HepG2 (cell line): ENCODE data around the gene PEX14. TPM values are rescaled to one million over a fixed set of nuclear protein-coding genes. Genes with fewer than 3 reads are reported as not detected.
A peak's percentile ranks its signal among the peaks of the same experiment; 100 is the strongest.

Experiments
- ATAC-seq: fragments of 200-7000 bp; cut with Tn5 transposase; 3 replicates; pipeline ENCODE4 v1.9.1; 2020; ENCODE audit warnings: mild to moderate bottlenecking, moderate library complexity
- BruUV-seq: library from RNA; stranded (reverse); fragments of 400-500 nt; replicated peaks from 2 replicates; lab custom pipeline; 2021; lab: Mats Ljungman, UMichigan
- CTCF ChIA-PET: fragments of 300-600 bp; formaldehyde crosslinking; extraction: SDS; loops from one replicate; lab custom pipeline; 2021; ENCODE audit warnings: low total read pairs, inconsistent platforms, low intra/inter-chr PET ratio; lab: Yijun Ruan, JAX
- POLR2A ChIA-PET: fragments of 350-600 bp; sonication (Branson Sonifier 250); formaldehyde crosslinking; loops from one replicate; lab custom pipeline; 2020; ENCODE audit warnings: antibody characterized with exemption, inconsistent platforms; lab: Yijun Ruan, JAX
- DNase-seq: peaks from one replicate; pipeline ENCODE4 v3.0.0-alpha.2; 2015; ENCODE audit warnings: low spot score
- FAIRE-seq: peaks from 3 replicates; lab custom pipeline; 2011; peaks lifted over from hg19 to GRCh38; lab: Jason Lieb, UNC
- H2AFZ ChIP-seq: one replicate; pipeline ENCODE4 v1.6.1; 2011; ENCODE audit warnings: low read length, inconsistent platforms
- H3K27ac ChIP-seq: fragments of 300-600 bp; 3 replicates; pipeline ENCODE4 v1.8.0; 2011; ENCODE audit warnings: mixed run types, mild to moderate bottlenecking, mixed read lengths, low read length, inconsistent platforms; ENCODE audit not compliant: insufficient read depth; ENCODE audit errors: extremely low read length
- H3K27me3 ChIP-seq, 2 experiments: fragments of 200-600 bp in 1 of 2; 2 replicates in 1 of 2; 3 replicates in 1 of 2; pipeline versions ENCODE4 v1.6.0 to v1.8.0; 2011; ENCODE audit warnings: low read length in 2 of 2, mild to moderate bottlenecking in 2 of 2, moderate library complexity in 2 of 2, inconsistent platforms in 1 of 2; ENCODE audit not compliant: insufficient read depth in 2 of 2, control insufficient read depth in 1 of 2
- H3K36me3 ChIP-seq, 2 experiments: fragments of 200-600 bp in 1 of 2; replicated peaks in 1 of 2; 2 replicates in 1 of 2; 3 replicates in 1 of 2; pipeline versions ENCODE4 v1.5.1 to v1.8.0; 2011; ENCODE audit warnings: low read length in 2 of 2, inconsistent platforms in 1 of 2; ENCODE audit not compliant: insufficient read depth in 2 of 2, control insufficient read depth in 1 of 2
- H3K4me1 ChIP-seq: 2 replicates; pipeline ENCODE4 v1.5.1; 2012; ENCODE audit warnings: low read length, inconsistent platforms; ENCODE audit not compliant: insufficient read depth
- H3K4me2 ChIP-seq: 2 replicates; pipeline ENCODE4 v1.6.0; 2011; ENCODE audit warnings: low read depth, low read length, inconsistent platforms
- H3K4me3 ChIP-seq, 3 experiments: fragments of 200-600 bp in 1 of 3; sonication (generic), shearing (Covaris generic) in 1 of 3; replicated peaks in 1 of 3; 2 replicates each; pipeline ENCODE4 v1.5.1; 2011 to 2016; ENCODE audit warnings: low read length in 3 of 3, inconsistent platforms in 2 of 3, low read depth in 2 of 3, mild to moderate bottlenecking in 2 of 3, control low read depth in 1 of 3, mixed read lengths in 1 of 3; ENCODE audit not compliant: insufficient read depth in 1 of 3
- H3K79me2 ChIP-seq: one replicate; pipeline ENCODE4 v1.6.1; 2011; ENCODE audit warnings: low read length, inconsistent platforms; ENCODE audit not compliant: insufficient read depth
- H3K9ac ChIP-seq: 2 replicates; pipeline ENCODE4 v1.6.0; 2011; ENCODE audit warnings: mild to moderate bottlenecking, low read depth, low read length, inconsistent platforms; ENCODE audit not compliant: insufficient read depth
- H3K9me3 ChIP-seq: 2 replicates; pipeline ENCODE4 v1.5.1; 2012; ENCODE audit warnings: mild to moderate bottlenecking, low read length
- H4K20me1 ChIP-seq: 2 replicates; pipeline ENCODE4 v1.6.0; 2011; ENCODE audit warnings: inconsistent platforms, mild to moderate bottlenecking, low read length, moderate library complexity; ENCODE audit not compliant: insufficient read depth
- ETV5 ChIP-seq: IDR thresholded peaks from 2 replicates; pipeline ENCODE4 v1.6.1; 2018; ENCODE audit warnings: missing biosample characterization, missing genetic modification reagents, inconsistent platforms, borderline replicate concordance
- FLYWCH1 ChIP-seq: sonication (generic); formaldehyde crosslinking; IDR thresholded peaks from 2 replicates; pipeline ENCODE4 v1.8.1; 2023; ENCODE audit warnings: mild to moderate bottlenecking, missing genetic modification reagents
- GABPB1 ChIP-seq: IDR thresholded peaks from 2 replicates; pipeline ENCODE4 v1.6.1; 2016; ENCODE audit warnings: mild to moderate bottlenecking, missing genetic modification reagents, moderate library complexity, missing compliant biosample characterization
- HNF4G ChIP-seq, 2 experiments: sonication (generic) in 1 of 2; formaldehyde crosslinking in 1 of 2; IDR thresholded peaks; 2 replicates each; pipeline versions ENCODE4 v1.4.0 to v1.6.1; 2011 to 2020; ENCODE audit warnings: borderline replicate concordance in 2 of 2, low read depth in 2 of 2, mild to moderate bottlenecking in 2 of 2, low read length in 1 of 2, missing genetic modification reagents in 1 of 2, moderate library complexity in 1 of 2
- JUND ChIP-seq: sonication (generic); formaldehyde crosslinking; IDR thresholded peaks from 2 replicates; pipeline ENCODE4 v1.8.0; 2022; ENCODE audit warnings: mild to moderate bottlenecking, missing genetic modification reagents
- MAX ChIP-seq: IDR thresholded peaks from 2 replicates; pipeline ENCODE4 v1.6.1; 2012; ENCODE audit warnings: inconsistent platforms
- MEF2D ChIP-seq: sonication (generic); formaldehyde crosslinking; IDR thresholded peaks from 2 replicates; pipeline ENCODE4 v1.5.1; 2020; ENCODE audit warnings: mild to moderate bottlenecking, missing genetic modification reagents
- NBN ChIP-seq: fragments of 450-650 bp; conservative IDR thresholded peaks from 2 replicates; pipeline ENCODE4 v1.6.1; 2017
- SALL2 ChIP-seq: sonication (generic); formaldehyde crosslinking; IDR thresholded peaks from 2 replicates; pipeline ENCODE4 v1.8.1; 2023; ENCODE audit warnings: mild to moderate bottlenecking, missing genetic modification reagents, inconsistent platforms
- STAT6 ChIP-seq: sonication (generic); formaldehyde crosslinking; IDR thresholded peaks from 2 replicates; pipeline ENCODE4 v1.4.0; 2020; ENCODE audit warnings: missing genetic modification reagents, mild to moderate bottlenecking, borderline replicate concordance
- ZBTB38 ChIP-seq: sonication (generic); formaldehyde crosslinking; IDR thresholded peaks from 2 replicates; pipeline ENCODE4 v1.5.1; 2020; ENCODE audit warnings: mild to moderate bottlenecking, missing genetic modification reagents
- ZNF143 ChIP-seq: sonication (generic); formaldehyde crosslinking; IDR thresholded peaks from 2 replicates; pipeline ENCODE4 v1.4.0; 2020; ENCODE audit warnings: missing genetic modification reagents
- ZNF350 ChIP-seq: sonication (generic); formaldehyde crosslinking; IDR thresholded peaks from 2 replicates; pipeline ENCODE4 v1.4.0; 2020; ENCODE audit warnings: mild to moderate bottlenecking, low read depth, missing genetic modification reagents, borderline replicate concordance
- ZNF432 ChIP-seq: sonication (generic); formaldehyde crosslinking; IDR thresholded peaks from 2 replicates; pipeline ENCODE4 v1.5.0; 2020; ENCODE audit warnings: missing genetic modification reagents, mild to moderate bottlenecking, borderline replicate concordance
- ZNF598 ChIP-seq: sonication (generic); formaldehyde crosslinking; IDR thresholded peaks from 2 replicates; pipeline ENCODE4 v1.5.1; 2020; ENCODE audit warnings: mild to moderate bottlenecking, missing genetic modification reagents, borderline replicate concordance
- ZNF687 ChIP-seq: sonication (generic); formaldehyde crosslinking; IDR thresholded peaks from 2 replicates; pipeline ENCODE4 v1.5.1; 2020; ENCODE audit warnings: mild to moderate bottlenecking, missing genetic modification reagents, moderate library complexity
- ZNF747 ChIP-seq: sonication (generic); formaldehyde crosslinking; IDR thresholded peaks from 2 replicates; pipeline ENCODE4 v1.8.1; 2023; ENCODE audit warnings: missing genetic modification reagents, mild to moderate bottlenecking, borderline replicate concordance
- ZNF788 ChIP-seq: sonication (generic); formaldehyde crosslinking; IDR thresholded peaks from 2 replicates; pipeline ENCODE4 v1.5.0; 2020; ENCODE audit warnings: mild to moderate bottlenecking, missing genetic modification reagents, borderline replicate concordance
- WGBS: methylation state at CpG from one replicate; pipeline ENCODE4 v1.1.6; 2017; ENCODE audit warnings: low lambda C conversion rate; 5-methylcytosine and 5-hydroxymethylcytosine counted together
- in situ Hi-C: cut with HindIII; loops from 2 replicates; pipeline ENCODE4 v1.10.0; 2017; ENCODE audit warnings: low pct_unique_long_range_greater_than_20kb; ENCODE audit not compliant: extremely low pct_ligation_motif_present
- intact Hi-C: fragments of 100-400 bp; cut with micrococcal nuclease; formaldehyde crosslinking; loops from one replicate; pipeline ENCODE4 v1.10.0; 2022; ENCODE audit not compliant: unreplicated experiment
- polyA plus RNA-seq, 8 experiments: library from polyadenylated mRNA; depleted of rRNA in 3 of 8; stranded (reverse) in 7 of 8; unstranded in 1 of 8; fragments of >200 nt; fragmentation: Illumina TruSeq in 4 of 8; extraction: Trizol in 4 of 8; gene quantifications; 2 replicates each; pipeline versions ENCODE4 v1.2.1 to v1.2.3, GENCODE V29; 2011 to 2016; ENCODE audit warnings: low read depth in 4 of 8, missing spikeins in 1 of 8, mixed read lengths in 1 of 8; ENCODE audit not compliant: insufficient read depth in 1 of 8
- total RNA-seq, 5 experiments: library from RNA; depleted of rRNA; stranded (reverse); fragments of >200 nt; fragmentation: Illumina TruSeq; extraction: Trizol; gene quantifications; 2 replicates each; pipeline ENCODE4 v1.2.3, GENCODE V29; 2016; ENCODE audit warnings: low read depth in 1 of 5

The PEX14 gene
- total and polyA plus RNA-seq, 2 of the 13 experiments (the other 11 are each of a cell fraction or from before 2014, with no cell fraction given) = 6.5 to 9.9 TPM

GRCh38 chr1:10651389-10651766, 176.6 kb downstream of the PEX14 start:
- intact Hi-C loops = no loop called here
- H3K4me3 ChIP-seq = no peak overlapping the region
- in situ Hi-C loops = no loop called here
- no peak overlapping the region for H3K9ac ChIP-seq
- BruUV-seq = no TSS peak
- H2AFZ ChIP-seq = no peak overlapping the region
- no peak overlapping the region for H3K27ac ChIP-seq
- 64% methylated on average over 9 of the region's 19 CpGs for WGBS
- POLR2A ChIA-PET = no interaction called here
- no peaks in the 10 kb centered on the region for H3K4me1 ChIP-seq
- H4K20me1 ChIP-seq = no peaks in the 10 kb centered on the region
- no peaks in the 10 kb centered on the region for H3K27me3 ChIP-seq
- FAIRE-seq (no peak), ATAC-seq (peak; percentile 43), DNase-seq (peak; percentile 15)
- H3K36me3 ChIP-seq = no peaks in the 10 kb centered on the region
- H3K4me2 ChIP-seq = no peak overlapping the region
- H3K79me2 ChIP-seq = no peaks in the 10 kb centered on the region
- H3K9me3 ChIP-seq = no peaks in the 10 kb centered on the region
- CTCF ChIA-PET = no interaction called here
- TF ChIP-seq ZNF350 (CRISPR knock-in tag) = no peak
- no peak for TF ChIP-seq ZNF143 (CRISPR knock-in tag)
- TF ChIP-seq FLYWCH1 = no peak
- TF ChIP-seq ZNF687 = peak; percentile 69
- no peak for TF ChIP-seq ZNF432 (CRISPR knock-in tag)
- no peak for TF ChIP-seq MEF2D (CRISPR knock-in tag)
- TF ChIP-seq SALL2 (CRISPR knock-in tag) = no peak
- TF ChIP-seq HNF4G (IDR thresholded peaks at IDR 0.05; ENCODE audit: borderline replicate concordance, low read depth, low read length) = no peak
- no peak for TF ChIP-seq HNF4G (CRISPR knock-in tag; IDR thresholded peaks at IDR 0.05; ENCODE audit: borderline replicate concordance, low read depth)
- TF ChIP-seq NBN = no peak
- TF ChIP-seq GABPB1 = peak; percentile 37; the same call in 1 of the 2 replicates
- TF ChIP-seq STAT6 = no peak
- TF ChIP-seq JUND (CRISPR knock-in tag) = no peak
- TF ChIP-seq ZBTB38 = 0 out of 2 replicates have a peak, but pooled peaks have one; percentile 41
- TF ChIP-seq ETV5 (CRISPR knock-in tag) = 0 out of 2 replicates have a peak, but pooled peaks have one; percentile 28
- TF ChIP-seq ZNF747 (CRISPR knock-in tag) = no peak
- no peak for TF ChIP-seq ZNF598 (CRISPR knock-in tag)
- TF ChIP-seq MAX = peak; percentile 48; the same call in 1 of the 2 replicates
- no peak for TF ChIP-seq ZNF788 (CRISPR knock-in tag)
